Measurements from ENCODE around the gene FOXL2. TPM values are rescaled to one million over a fixed set of nuclear protein-coding genes. Genes with fewer than 3 reads are reported as not detected.

FOXL2 gene
- total and polyA plus RNA-seq, 2 of the 4 experiments (the other 2 are of a cell fraction) = 0.07 TPM; not detected in 1

GRCh38 chr3:138985932-138986331 is 39.0 kb upstream of the FOXL2 start:
- Histone ChIP-seq H3K27me3 (ENCODE audit: control insufficient read depth, insufficient read depth, low read length) (peaks cover 9% of the 10 kb centered on the region), H3K18ac (ENCODE audit: low read depth, low read length) (no peak overlapping the region), H3K14ac (replicated peaks; ENCODE audit: low read depth, low read length) (no peak overlapping the region), H4K8ac (ENCODE audit: low read depth in 2 of 2, low read length in 2 of 2) (no peak overlapping the region), H3K9me3 (ENCODE audit: control insufficient read depth, insufficient read depth, low read length) (no peaks in the 10 kb centered on the region), H2BK120ac (ENCODE audit: low read depth, low read length) (no peak overlapping the region), H3K4me3 (ENCODE audit: insufficient read depth, low read depth, low read length) (no peak overlapping the region), H3K23ac (ENCODE audit: low read depth, low read length) (no peak overlapping the region), H3K56ac (ENCODE audit: extremely low read depth, insufficient read depth, low read length) (no peak overlapping the region), H3K79me1 (ENCODE audit: low read depth in 1 of 2, low read length in 2 of 2) (no peaks in the 10 kb centered on the region), H4K20me1 (ENCODE audit: insufficient read depth, low read length) (no peaks in the 10 kb centered on the region), H3K36me3 (ENCODE audit: control insufficient read depth, insufficient read depth, low read length) (no peaks in the 10 kb centered on the region), H2AK9ac (replicated peaks; ENCODE audit: low read depth, low read length, poor library complexity) (no peak overlapping the region), H4K91ac (ENCODE audit: insufficient read depth, low read depth, low read length) (no peak overlapping the region), H3K9ac (ENCODE audit: low read depth, low read length) (no peak overlapping the region), H2BK15ac (ENCODE audit: low read depth, low read length) (no peak overlapping the region), H3K4me2 (ENCODE audit: low read depth, low read length) (no peak overlapping the region), H2AK5ac (ENCODE audit: low read depth, low read length) (no peak overlapping the region), H2AFZ (replicated peaks; ENCODE audit: low read length, poor library complexity) (no peak overlapping the region), H3K4me1 (ENCODE audit: control insufficient read depth, insufficient read depth, low read length) (no peaks in the 10 kb centered on the region), H2BK20ac (ENCODE audit: low read depth, low read length) (no peak overlapping the region), H3K4ac (ENCODE audit: low read depth, low read length) (no peak overlapping the region), H3K9me1 (ENCODE audit: insufficient read depth, low read length) (no peaks in the 10 kb centered on the region), H4K5ac (ENCODE audit: low read depth, low read length) (no peak overlapping the region), H3K27ac (ENCODE audit: insufficient read depth, low read length) (no peak overlapping the region), H2BK5ac (ENCODE audit: low read depth, low read length, poor library complexity, severe bottlenecking) (no peak overlapping the region)
- no CpG with 5 or more reads among the region's 4 CpGs for WGBS, 2 experiments (ENCODE audit: extremely low coverage in 2 of 2, insufficient read length in 1 of 2)
- DNase-seq (no peak), ATAC-seq (ENCODE audit: low read depth) (no peak)
- in situ Hi-C loops (cut with MboI; ENCODE audit: low sequenced_read_pairs) = no loop called here
- ChIA-PET CTCF (no interaction called here), POLR2A (ENCODE audit: unreplicated experiment) (no interaction called here)
- BruUV-seq (replicated peaks) = no TSS peak
- dilution Hi-C loops (cut with HindIII; ENCODE audit: low sequenced_read_pairs, unreplicated experiment) = no loop called here
- intact Hi-C loops (cut with micrococcal nuclease) = no loop called here
- TF ChIP-seq MXI1 (IDR thresholded peaks at IDR 0.05; ENCODE audit: borderline replicate concordance, low read depth, low read length) (no peak), CTCF (conservative IDR thresholded peaks at IDR 0.05; ENCODE audit: low read depth, low read length) (no peak), BHLHE40 (IDR thresholded peaks at IDR 0.05; ENCODE audit: low read depth, low read length) (no peak), POLR2A (IDR thresholded peaks at IDR 0.05; ENCODE audit: low read depth, low read length) (no peak), NFE2L2 (IDR thresholded peaks at IDR 0.05; ENCODE audit: low read depth, low read length) (no peak), MAFK (IDR thresholded peaks at IDR 0.05; ENCODE audit: low read depth, low read length) (no peak), RFX5 (IDR thresholded peaks at IDR 0.05; ENCODE audit: low read depth, low read length) (no peak), FOS (IDR thresholded peaks at IDR 0.05; ENCODE audit: low read depth, low read length) (no peak), USF2 (IDR thresholded peaks at IDR 0.05; ENCODE audit: low read depth, low read length) (no peak), SMC3 (IDR thresholded peaks at IDR 0.05; ENCODE audit: low read depth, low read length) (no peak), CHD1 (IDR thresholded peaks at IDR 0.05; ENCODE audit: low read depth, low read length) (no peak), CEBPB (IDR thresholded peaks at IDR 0.05; ENCODE audit: low read depth, low read length) (no peak), RCOR1 (IDR thresholded peaks at IDR 0.05; ENCODE audit: insufficient replicate concordance, low read length) (no peak), MAZ (IDR thresholded peaks at IDR 0.05; ENCODE audit: borderline replicate concordance, low read depth, low read length) (no peak), RAD21 (IDR thresholded peaks at IDR 0.05; ENCODE audit: low read length) (no peak)
- TF ChIP-seq, protein P1, sequence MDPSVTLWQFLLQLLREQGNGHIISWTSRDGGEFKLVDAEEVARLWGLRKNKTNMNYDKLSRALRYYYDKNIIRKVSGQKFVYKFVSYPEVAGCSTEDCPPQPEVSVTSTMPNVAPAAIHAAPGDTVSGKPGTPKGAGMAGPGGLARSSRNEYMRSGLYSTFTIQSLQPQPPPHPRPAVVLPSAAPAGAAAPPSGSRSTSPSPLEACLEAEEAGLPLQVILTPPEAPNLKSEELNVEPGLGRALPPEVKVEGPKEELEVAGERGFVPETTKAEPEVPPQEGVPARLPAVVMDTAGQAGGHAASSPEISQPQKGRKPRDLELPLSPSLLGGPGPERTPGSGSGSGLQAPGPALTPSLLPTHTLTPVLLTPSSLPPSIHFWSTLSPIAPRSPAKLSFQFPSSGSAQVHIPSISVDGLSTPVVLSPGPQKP (IDR thresholded peaks at IDR 0.05; ENCODE audit: borderline replicate concordance, low read depth, low read length) = no peak
